ENCODE data around the gene ARMC7. TPM values are rescaled to one million over a fixed set of nuclear protein-coding genes. Genes with fewer than 3 reads are reported as not detected.

The ARMC7 gene
- total RNA-seq, 1 experiment from 2014 or later, result 19.2 TPM

DNA sequence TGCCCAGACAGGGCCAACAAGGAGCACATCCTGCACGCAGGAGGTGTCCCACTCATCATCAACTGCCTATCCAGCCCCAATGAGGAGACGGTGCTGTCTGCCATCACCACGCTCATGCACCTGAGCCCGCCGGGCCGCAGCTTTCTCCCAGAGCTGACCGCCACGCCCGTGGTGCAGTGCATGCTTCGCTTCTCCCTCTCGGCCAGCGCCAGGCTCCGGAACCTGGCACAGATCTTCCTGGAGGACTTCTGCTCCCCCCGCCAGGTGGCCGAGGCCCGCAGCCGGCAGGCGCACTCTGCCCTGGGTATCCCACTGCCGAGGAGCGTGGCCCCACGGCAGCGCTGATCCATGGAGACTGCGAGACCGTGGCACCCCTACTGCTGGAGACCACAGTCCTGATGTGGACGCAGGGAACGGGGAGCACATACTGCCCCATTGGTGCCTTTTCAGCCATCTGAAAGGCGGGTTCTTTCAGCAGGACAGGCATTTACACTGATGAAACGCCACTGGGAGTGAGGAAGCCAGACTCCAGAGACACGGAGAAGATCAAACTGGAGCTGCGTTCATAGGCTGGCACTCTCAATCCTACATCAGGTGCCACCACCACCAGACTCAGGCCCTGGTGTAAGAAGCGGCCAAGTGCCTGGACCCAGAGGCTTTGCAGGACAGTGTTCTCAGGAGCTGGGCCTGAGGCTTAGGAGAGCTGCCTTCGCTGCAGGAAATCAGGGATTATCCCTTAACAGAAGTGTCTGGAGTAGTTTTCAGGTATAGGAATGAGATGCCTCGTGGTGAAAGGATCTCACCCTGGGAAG, 19.1 kb downstream of the ARMC7 start:
- Histone ChIP-seq H3K9me3 (ENCODE audit: insufficient read depth, low read depth) (no peaks in the 10 kb centered on the region), H4K20me1 (ENCODE audit: insufficient read depth) (no peaks in the 10 kb centered on the region; the same call in 1 of the 2 replicates), H3K9me2 (ENCODE audit: insufficient read depth) (no peaks in the 10 kb centered on the region), H3K4me1 (replicated peaks; ENCODE audit: insufficient read depth) (peaks cover 39% of the 10 kb centered on the region), H3K36me3 (ENCODE audit: low read depth) (no peaks in the 10 kb centered on the region), H3K27ac (no peak overlapping the region), H2AFZ (no peak overlapping the region), H3F3A (ENCODE audit: insufficient read depth, low read depth) (peaks cover 71% of the 10 kb centered on the region), H3K4me2 (no peak overlapping the region), H3K79me2 (ENCODE audit: low read depth) (peaks cover 41% of the 10 kb centered on the region), H3K4me3 (no peak overlapping the region), H3K27me3 (ENCODE audit: insufficient read depth, low read depth) (no peaks in the 10 kb centered on the region)
- intact Hi-C loops (cut with micrococcal nuclease; ENCODE audit: unreplicated experiment), result no loop called here
- BruUV-seq (replicated peaks), result no TSS peak
- DNase-seq, result no peak
- CTCF ChIA-PET, result interaction anchor here (0.6 kb wide), 2 partner anchors 24 to 77 kb away, joined by 3 read pairs; no protein-coding TSS in a partner anchor
- POLR2A ChIA-PET (ENCODE audit: unreplicated experiment), result interaction anchor here (0.7 kb wide), 1 partner anchor 38 kb away, joined by 4 read pairs; no protein-coding TSS in a partner anchor
- no peak for TF ChIP-seq EZH2 (IDR thresholded peaks at IDR 0.05; ENCODE audit: low read depth)
- TF ChIP-seq, protein P1, sequence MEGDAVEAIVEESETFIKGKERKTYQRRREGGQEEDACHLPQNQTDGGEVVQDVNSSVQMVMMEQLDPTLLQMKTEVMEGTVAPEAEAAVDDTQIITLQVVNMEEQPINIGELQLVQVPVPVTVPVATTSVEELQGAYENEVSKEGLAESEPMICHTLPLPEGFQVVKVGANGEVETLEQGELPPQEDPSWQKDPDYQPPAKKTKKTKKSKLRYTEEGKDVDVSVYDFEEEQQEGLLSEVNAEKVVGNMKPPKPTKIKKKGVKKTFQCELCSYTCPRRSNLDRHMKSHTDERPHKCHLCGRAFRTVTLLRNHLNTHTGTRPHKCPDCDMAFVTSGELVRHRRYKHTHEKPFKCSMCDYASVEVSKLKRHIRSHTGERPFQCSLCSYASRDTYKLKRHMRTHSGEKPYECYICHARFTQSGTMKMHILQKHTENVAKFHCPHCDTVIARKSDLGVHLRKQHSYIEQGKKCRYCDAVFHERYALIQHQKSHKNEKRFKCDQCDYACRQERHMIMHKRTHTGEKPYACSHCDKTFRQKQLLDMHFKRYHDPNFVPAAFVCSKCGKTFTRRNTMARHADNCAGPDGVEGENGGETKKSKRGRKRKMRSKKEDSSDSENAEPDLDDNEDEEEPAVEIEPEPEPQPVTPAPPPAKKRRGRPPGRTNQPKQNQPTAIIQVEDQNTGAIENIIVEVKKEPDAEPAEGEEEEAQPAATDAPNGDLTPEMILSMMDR (conservative IDR thresholded peaks at IDR 0.05), result no peak

DNA sequence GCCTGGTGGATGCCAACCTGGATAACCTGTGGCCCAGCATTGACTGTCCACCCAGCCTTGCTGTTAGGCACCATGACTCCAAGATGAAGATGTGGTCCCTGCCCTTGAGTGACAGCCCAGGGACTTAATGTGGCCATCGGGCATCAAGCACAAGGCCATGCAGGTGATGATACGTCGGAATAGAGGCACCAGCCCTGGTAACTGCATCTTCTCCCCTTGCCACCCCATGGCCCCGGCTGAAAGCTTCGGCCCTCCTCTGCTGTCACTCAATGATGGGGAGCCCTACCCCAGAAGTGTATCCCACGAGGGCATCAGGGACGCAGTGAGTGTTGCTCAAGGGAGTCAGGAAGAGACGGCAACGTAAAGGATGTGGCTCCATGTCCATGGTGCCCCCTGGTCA, 19.8 kb downstream of the ARMC7 start:
- Histone ChIP-seq H3K36me3 (ENCODE audit: low read depth) (no peaks in the 10 kb centered on the region), H3K4me2 (no peak overlapping the region), H4K20me1 (ENCODE audit: insufficient read depth) (no peaks in the 10 kb centered on the region; the same call in 1 of the 2 replicates), H3K4me1 (replicated peaks; ENCODE audit: insufficient read depth) (peaks cover 39% of the 10 kb centered on the region), H3F3A (ENCODE audit: insufficient read depth, low read depth) (peaks cover 73% of the 10 kb centered on the region), H3K4me3 (no peak overlapping the region), H3K27ac (no peak overlapping the region), H3K9me3 (ENCODE audit: insufficient read depth, low read depth) (no peaks in the 10 kb centered on the region), H3K9me2 (ENCODE audit: insufficient read depth) (no peaks in the 10 kb centered on the region), H2AFZ (no peak overlapping the region), H3K27me3 (ENCODE audit: insufficient read depth, low read depth) (no peaks in the 10 kb centered on the region), H3K79me2 (ENCODE audit: low read depth) (peaks cover 41% of the 10 kb centered on the region)
- CTCF ChIA-PET, result no interaction called here
- no TSS peak for BruUV-seq (replicated peaks)
- no peak for TF ChIP-seq EZH2 (IDR thresholded peaks at IDR 0.05; ENCODE audit: low read depth)
- TF ChIP-seq, protein P1 (conservative IDR thresholded peaks at IDR 0.05), result no peak
- intact Hi-C loops (cut with micrococcal nuclease; ENCODE audit: unreplicated experiment), result no loop called here
- POLR2A ChIA-PET (ENCODE audit: unreplicated experiment), result interaction anchor here (0.6 kb wide), 1 partner anchor 59 kb away, joined by 3 read pairs; no protein-coding TSS in a partner anchor
- DNase-seq, result no peak

DNA sequence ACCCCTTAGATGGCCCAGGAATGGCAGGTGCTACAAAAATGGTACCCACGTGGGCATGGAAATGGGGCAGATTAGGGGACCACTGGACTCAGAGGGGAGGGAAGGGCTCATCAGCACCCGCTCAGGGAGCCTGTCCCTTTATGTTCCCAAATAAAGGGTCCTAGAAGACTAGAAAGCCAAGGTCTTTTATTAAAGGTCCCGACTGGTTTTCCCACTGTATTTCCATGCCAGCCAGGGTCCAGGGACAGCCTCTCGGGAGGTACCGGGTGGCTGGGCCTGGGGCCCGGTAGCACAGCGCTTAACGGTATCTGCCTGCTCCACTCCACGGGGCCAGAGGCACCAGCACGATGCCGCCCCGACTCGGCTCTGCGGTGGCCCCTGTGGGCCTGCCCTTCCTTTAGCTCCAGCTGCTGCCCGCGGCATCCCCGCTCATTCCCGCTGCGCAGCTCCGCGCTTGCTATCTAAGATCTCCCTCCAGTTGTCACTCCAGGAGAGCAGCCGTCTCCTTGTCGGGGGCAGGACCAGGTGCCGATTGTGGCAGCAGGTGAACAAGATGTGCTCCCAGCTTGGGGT, 20.4 kb downstream of the ARMC7 start:
- Histone ChIP-seq H3K4me1 (replicated peaks; ENCODE audit: insufficient read depth) (peaks cover 33% of the 10 kb centered on the region), H3K79me2 (ENCODE audit: low read depth) (peaks cover 38% of the 10 kb centered on the region)

More for the DNA sequence above, 20.4 kb downstream of the ARMC7 start:
- ChIA-PET CTCF (interaction anchor here (0.6 to 1.5 kb wide), 2 partner anchors 16 to 120 kb away, joined by 8 to 18 read pairs; no protein-coding TSS in a partner anchor), POLR2A (ENCODE audit: unreplicated experiment) (interaction anchor here (0.5 to 0.6 kb wide), 2 partner anchors 25 to 59 kb away, joined by 3 read pairs; no protein-coding TSS in a partner anchor)
- H3K4me3 ChIP-seq, result peak overlapping the region; percentile 95
- no TSS peak for BruUV-seq (replicated peaks)
- no peak overlapping the region for H2AFZ ChIP-seq
- no peaks in the 10 kb centered on the region for H3K9me2 ChIP-seq (ENCODE audit: insufficient read depth)
- DNase-seq, result no peak
- H3K27me3 ChIP-seq (ENCODE audit: insufficient read depth, low read depth), result no peaks in the 10 kb centered on the region
- H3K36me3 ChIP-seq (ENCODE audit: low read depth), result no peaks in the 10 kb centered on the region
- peak overlapping the region; percentile 74 for H3K4me2 ChIP-seq
- no peak for TF ChIP-seq EZH2 (IDR thresholded peaks at IDR 0.05; ENCODE audit: low read depth)
- TF ChIP-seq, protein P1 (conservative IDR thresholded peaks at IDR 0.05), result no peak
- no peaks in the 10 kb centered on the region; the same call in 1 of the 2 replicates for H4K20me1 ChIP-seq (ENCODE audit: insufficient read depth)
- H3K9me3 ChIP-seq (ENCODE audit: insufficient read depth, low read depth), result no peaks in the 10 kb centered on the region
- no peak overlapping the region for H3K27ac ChIP-seq
- intact Hi-C loops (cut with micrococcal nuclease; ENCODE audit: unreplicated experiment), result no loop called here
- H3F3A ChIP-seq (ENCODE audit: insufficient read depth, low read depth), result peaks cover 72% of the 10 kb centered on the region
